Heart left ventricle (tissue), 13 donors: ENCODE data around the gene WFDC1.

ENCODE experiments used
- CTCF ChIP-seq, 12 donors: fragments of 200-600 bp; sonication (generic) in 4 of 12; IDR thresholded peaks; one replicate each; pipeline versions ENCODE4 v1.5.0 to v1.8.0; 2018 to 2022; ENCODE audit warnings: antibody characterized with exemption in 12 of 12, mild to moderate bottlenecking in 5 of 12
- POLR2A ChIP-seq, 2 donors: fragments of 450-650 bp; IDR thresholded peaks; one replicate each; pipeline ENCODE4 v1.6.1; 2017; ENCODE audit warnings: antibody characterized with exemption in 2 of 2, mild to moderate bottlenecking in 2 of 2, moderate library complexity in 2 of 2
- donor health status: ischemic (EF 13 %, LVEDD 7.1; RV severe dilation, severe dysfunction).
- donor health status: DM: no; HTN: yes; CAD: no.
- donor health status: DM: no; HTN: no; CAD: no.
- donor health status: ischemic (EF 25% LVEDD 6.9; RV normal size, moderate dysfunction).
- donor health status: ischemic (EF 25% LVEDD 5.7; RV mildly dilated, moderate dysfunction).
- donor health status: ischemic (EF 35%, LVEDD 5.7; RV mildly dilated, moderate dysfunction).
- donor health status: nonischemic (EF 11% LVEDD 7.7; RV severe dilation, severe dysfunction).
- donor health status: DM: yes; HTN: yes; CAD: no.
- donor health status: PGD.
- donor health status: ischemic (EF 29% LVEDD 5.4; RV normal size, mild dysfunction).
- donor health status: nonischemic (EF 23%, LVEDD 6.1; RV moderate dilation, normal function).

GRCh38 chr16:84294531-84295142 lies at the start of gene WFDC1:
- TF ChIP-seq CTCF (IDR thresholded peaks at IDR 0.05), result no peak
- no peak for TF ChIP-seq POLR2A (IDR thresholded peaks at IDR 0.05)
